Measurements from ENCODE around the gene AK9. TPM values are rescaled to one million over a fixed set of nuclear protein-coding genes. Genes with fewer than 3 reads are reported as not detected.

AK9 gene
- total RNA-seq, 1 experiment from 2014 or later: 2.3 TPM

DNA sequence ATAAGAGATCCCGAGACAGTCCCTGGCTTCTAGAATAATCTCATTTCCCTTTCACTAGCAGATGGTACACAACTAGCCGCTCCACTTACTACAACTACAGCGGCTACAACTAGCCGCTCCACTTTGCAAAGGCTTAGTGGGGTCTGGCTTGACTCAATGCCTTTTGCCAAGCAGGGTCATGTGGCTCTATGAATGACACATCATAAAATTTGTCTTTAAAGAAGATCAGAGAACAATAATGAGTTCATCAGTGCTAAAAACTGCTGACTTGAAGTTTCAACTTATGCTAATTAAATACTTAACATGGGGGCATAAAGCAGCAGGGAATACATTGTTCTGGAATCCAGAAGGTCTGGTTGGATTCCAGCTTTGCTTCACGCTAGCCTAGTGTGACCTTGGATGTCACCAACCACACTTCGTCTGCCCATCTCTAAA, 233.4 kb downstream of the AK9 start:
- no peaks in the 10 kb centered on the region for H3K9me3 ChIP-seq (ENCODE audit: control insufficient read depth, insufficient read depth, low read depth, low read length)
- H3K36me3 ChIP-seq (ENCODE audit: control insufficient read depth, insufficient read depth, low read length): 0 out of 2 replicates have a peak, but pooled peaks cover 2% of the 10 kb centered on the region
- no peak overlapping the region for H3K4me3 ChIP-seq (ENCODE audit: low read depth in 2 of 2, low read length in 2 of 2)
- DNase-seq (ENCODE audit: low read depth, low spot score) (no peak), ATAC-seq (no peak)
- ChIA-PET CTCF (interaction anchor here (0.6 kb wide), 1 partner anchor 582 kb away, joined by 3 read pairs; no protein-coding TSS in a partner anchor), POLR2A (interaction anchor here (1.0 kb wide), 1 partner anchor 25 kb away, joined by 3 read pairs; no protein-coding TSS in a partner anchor)
- TF ChIP-seq TCF7L2 (IDR thresholded peaks at IDR 0.05; ENCODE audit: low read depth, low read length) (no peak), SIN3A (IDR thresholded peaks at IDR 0.05; ENCODE audit: borderline replicate concordance, insufficient read depth, low read depth, low read length) (no peak), POLR2AphosphoS5 (IDR thresholded peaks at IDR 0.05; ENCODE audit: low read depth, low read length) (0 out of 2 replicates have a peak, but pooled peaks have one; percentile 33)
- no TSS peak for BruUV-seq (replicated peaks)
- H3K27ac ChIP-seq (ENCODE audit: low read length): peak overlapping the region; percentile 81
- in situ Hi-C loops (cut with HindIII; ENCODE audit: low pct_unique_long_range_greater_than_20kb, low sequenced_read_pairs): no loop called here
- H3K4me1 ChIP-seq (ENCODE audit: control insufficient read depth, insufficient read depth, low read length): peaks cover 22% of the 10 kb centered on the region
- intact Hi-C loops (cut with micrococcal nuclease; ENCODE audit: unreplicated experiment): no loop called here
- no peaks in the 10 kb centered on the region for H3K27me3 ChIP-seq (ENCODE audit: control insufficient read depth, insufficient read depth, low read length)

DNA sequence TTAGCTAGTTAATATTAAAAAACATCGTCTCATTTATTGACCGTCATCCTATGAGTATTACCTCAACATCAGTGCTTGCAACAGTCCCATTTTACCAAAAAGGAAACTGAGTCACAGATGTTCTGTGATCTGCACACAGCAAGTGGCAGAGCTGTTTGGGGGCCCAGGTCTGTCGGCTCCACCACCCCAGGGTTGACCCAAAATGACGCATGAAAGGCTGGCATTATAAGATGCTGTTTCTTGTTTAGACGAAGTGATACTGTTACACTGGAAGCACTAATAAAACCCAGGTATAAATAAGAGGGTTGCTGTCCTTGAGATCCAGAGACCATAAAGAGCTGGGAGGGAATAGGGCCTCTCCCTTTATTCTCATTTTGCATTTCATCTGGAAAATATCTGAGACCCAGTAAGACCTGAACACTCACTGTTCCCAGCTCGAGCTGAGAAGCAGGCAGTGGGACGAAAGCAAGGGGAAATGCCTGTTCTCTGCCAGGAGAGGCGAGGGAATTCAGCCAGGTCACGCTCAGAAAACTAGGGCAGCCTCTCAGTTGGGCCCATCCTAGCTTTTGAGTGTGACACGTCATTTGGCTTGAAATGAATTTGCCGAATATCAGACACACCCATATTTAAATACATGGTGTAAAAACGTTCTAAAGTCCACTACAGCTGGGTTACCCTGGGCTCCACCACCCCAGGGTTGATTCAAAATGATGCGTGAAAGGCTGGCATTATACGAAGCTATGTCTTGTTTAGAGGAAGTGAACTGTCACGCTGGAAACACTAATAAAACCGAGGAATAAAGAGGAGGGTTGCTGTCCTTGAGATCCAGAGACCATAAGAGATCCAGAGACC, 234.1 kb downstream of the AK9 start:
- intact Hi-C loops (cut with micrococcal nuclease; ENCODE audit: unreplicated experiment) (no loop called here), in situ Hi-C loops (cut with HindIII; ENCODE audit: low pct_unique_long_range_greater_than_20kb, low sequenced_read_pairs) (no loop called here)
- H3K27ac ChIP-seq (ENCODE audit: low read length): peak overlapping the region; percentile 81
- H3K4me3 ChIP-seq (ENCODE audit: low read depth in 2 of 2, low read length in 2 of 2): peak overlapping the region; percentile 74 to 91
- H3K9me3 ChIP-seq (ENCODE audit: control insufficient read depth, insufficient read depth, low read depth, low read length): no peaks in the 10 kb centered on the region
- H3K36me3 ChIP-seq (ENCODE audit: control insufficient read depth, insufficient read depth, low read length): no peaks in the 10 kb centered on the region
- H3K4me1 ChIP-seq (ENCODE audit: control insufficient read depth, insufficient read depth, low read length): peaks cover 22% of the 10 kb centered on the region
- CTCF ChIA-PET: interaction anchor here (0.5 to 0.7 kb wide), 2 partner anchors 73 to 74 kb away, joined by 3 to 4 read pairs; no protein-coding TSS in a partner anchor
- POLR2A ChIA-PET: interaction anchor here (0.6 to 1.8 kb wide), 3 partner anchors 14 to 362 kb away, joined by 3 to 6 read pairs (median 6); partner anchors contain the start of gene SESN1
- peak; percentile 4; the same call in 1 of the 2 replicates for ATAC-seq
- H3K27me3 ChIP-seq (ENCODE audit: control insufficient read depth, insufficient read depth, low read length): no peaks in the 10 kb centered on the region
- no peak for TF ChIP-seq POLR2AphosphoS5 (IDR thresholded peaks at IDR 0.05; ENCODE audit: low read depth, low read length)
- no TSS peak for BruUV-seq (replicated peaks)
- no peak for DNase-seq (ENCODE audit: low read depth, low spot score)

DNA sequence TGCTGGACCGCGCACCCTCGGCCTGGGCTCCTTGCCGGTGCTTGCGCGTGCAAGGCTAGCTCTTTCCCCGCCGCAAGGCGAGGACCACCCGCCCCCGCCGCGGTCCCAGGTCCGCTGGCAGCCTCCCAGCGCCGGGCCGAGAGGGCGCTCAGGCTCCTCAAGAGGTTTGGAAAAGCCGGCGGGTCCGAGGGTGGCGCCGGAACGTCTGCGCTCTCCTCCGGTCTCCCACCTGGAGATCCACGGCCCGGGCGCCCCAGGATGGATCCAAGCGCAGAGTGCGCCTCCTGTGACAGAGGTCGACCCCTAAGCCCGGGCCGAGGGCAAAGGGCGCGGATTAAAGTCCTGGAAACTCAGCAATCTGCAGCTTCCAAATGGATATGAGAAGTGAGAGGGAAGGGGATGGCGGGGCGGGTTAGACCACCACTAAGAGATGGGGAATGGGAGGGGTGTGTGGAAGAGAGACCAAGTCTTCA, 234.9 kb downstream of the AK9 start:
- peak overlapping the region; percentile 81 for H3K27ac ChIP-seq (ENCODE audit: low read length)
- intact Hi-C loops (cut with micrococcal nuclease; ENCODE audit: unreplicated experiment) (no loop called here), in situ Hi-C loops (cut with HindIII; ENCODE audit: low pct_unique_long_range_greater_than_20kb, low sequenced_read_pairs) (no loop called here)
- H3K9me3 ChIP-seq (ENCODE audit: control insufficient read depth, insufficient read depth, low read depth, low read length): no peaks in the 10 kb centered on the region
- POLR2A ChIA-PET: interaction anchor here (0.6 to 1.8 kb wide), 2 partner anchors 13 to 24 kb away, joined by 6 to 11 read pairs; no protein-coding TSS in a partner anchor
- CTCF ChIA-PET: interaction anchor here (0.6 to 0.7 kb wide), 2 partner anchors 73 to 74 kb away, joined by 3 read pairs; no protein-coding TSS in a partner anchor
- peak overlapping the region; percentile 74 to 91 for H3K4me3 ChIP-seq (ENCODE audit: low read depth in 2 of 2, low read length in 2 of 2)
- no TSS peak for BruUV-seq (replicated peaks)
- H3K27me3 ChIP-seq (ENCODE audit: control insufficient read depth, insufficient read depth, low read length): no peaks in the 10 kb centered on the region
- no peaks in the 10 kb centered on the region for H3K36me3 ChIP-seq (ENCODE audit: control insufficient read depth, insufficient read depth, low read length)
- TF ChIP-seq SIN3A (IDR thresholded peaks at IDR 0.05; ENCODE audit: borderline replicate concordance, insufficient read depth, low read depth, low read length) (0 out of 2 replicates have a peak, but pooled peaks have one; percentile 39), POLR2AphosphoS5 (IDR thresholded peaks at IDR 0.05; ENCODE audit: low read depth, low read length) (no peak), TCF7L2 (IDR thresholded peaks at IDR 0.05; ENCODE audit: low read depth, low read length) (no peak)
- peaks cover 22% of the 10 kb centered on the region for H3K4me1 ChIP-seq (ENCODE audit: control insufficient read depth, insufficient read depth, low read length)
- no peak for DNase-seq (ENCODE audit: low read depth, low spot score)
- peak; percentile 49 for ATAC-seq

DNA sequence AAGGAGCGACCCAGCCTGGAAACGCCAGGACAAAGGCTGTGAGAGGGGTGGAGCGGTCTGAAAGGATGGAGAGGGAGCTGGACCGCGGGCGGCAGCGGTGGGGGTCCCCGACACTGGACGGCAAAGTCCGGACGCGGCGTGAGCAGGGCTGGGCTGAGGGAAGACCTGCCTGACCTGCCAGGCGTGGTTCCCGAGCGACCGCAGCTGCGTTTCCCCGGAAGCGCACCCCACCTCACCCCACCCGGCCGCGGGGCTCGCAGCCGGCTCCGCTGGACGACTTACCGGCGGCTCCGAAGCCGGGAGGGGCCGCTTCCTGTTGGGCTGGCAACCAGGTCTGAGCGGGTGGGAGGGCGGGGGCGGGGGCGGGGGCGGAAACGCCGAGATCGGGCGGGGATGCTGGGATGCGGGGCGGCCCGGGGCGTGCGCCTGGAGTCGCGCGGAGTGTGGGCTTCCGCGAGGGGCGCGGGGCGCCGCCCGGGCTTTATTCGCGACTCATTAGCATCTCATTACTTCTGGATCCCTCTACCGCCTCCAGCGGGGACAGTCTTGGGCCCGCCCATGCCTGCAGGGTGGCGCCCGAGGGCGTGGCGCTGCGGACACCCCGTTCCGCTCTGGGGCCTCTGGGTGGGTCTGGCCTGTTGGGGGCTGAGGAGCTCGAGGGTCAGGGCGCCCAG, 235.4 kb downstream of the AK9 start, which contains the start of gene MICAL1:
Gene MICAL1, minus strand, starts transcription at position 336 of the 674 bp plus-strand sequence. CDS start 1,576 bp downstream, outside the sequence.
- POLR2A ChIA-PET: interaction anchor here (0.5 to 1.8 kb wide), 3 partner anchors 12 to 27 kb away, joined by 6 to 13 read pairs (median 11); no protein-coding TSS in a partner anchor
- DNase-seq (ENCODE audit: low read depth, low spot score): no peak

More for the DNA sequence above, 235.4 kb downstream of the AK9 start, which contains the start of gene MICAL1:
- TF ChIP-seq, protein P1, sequence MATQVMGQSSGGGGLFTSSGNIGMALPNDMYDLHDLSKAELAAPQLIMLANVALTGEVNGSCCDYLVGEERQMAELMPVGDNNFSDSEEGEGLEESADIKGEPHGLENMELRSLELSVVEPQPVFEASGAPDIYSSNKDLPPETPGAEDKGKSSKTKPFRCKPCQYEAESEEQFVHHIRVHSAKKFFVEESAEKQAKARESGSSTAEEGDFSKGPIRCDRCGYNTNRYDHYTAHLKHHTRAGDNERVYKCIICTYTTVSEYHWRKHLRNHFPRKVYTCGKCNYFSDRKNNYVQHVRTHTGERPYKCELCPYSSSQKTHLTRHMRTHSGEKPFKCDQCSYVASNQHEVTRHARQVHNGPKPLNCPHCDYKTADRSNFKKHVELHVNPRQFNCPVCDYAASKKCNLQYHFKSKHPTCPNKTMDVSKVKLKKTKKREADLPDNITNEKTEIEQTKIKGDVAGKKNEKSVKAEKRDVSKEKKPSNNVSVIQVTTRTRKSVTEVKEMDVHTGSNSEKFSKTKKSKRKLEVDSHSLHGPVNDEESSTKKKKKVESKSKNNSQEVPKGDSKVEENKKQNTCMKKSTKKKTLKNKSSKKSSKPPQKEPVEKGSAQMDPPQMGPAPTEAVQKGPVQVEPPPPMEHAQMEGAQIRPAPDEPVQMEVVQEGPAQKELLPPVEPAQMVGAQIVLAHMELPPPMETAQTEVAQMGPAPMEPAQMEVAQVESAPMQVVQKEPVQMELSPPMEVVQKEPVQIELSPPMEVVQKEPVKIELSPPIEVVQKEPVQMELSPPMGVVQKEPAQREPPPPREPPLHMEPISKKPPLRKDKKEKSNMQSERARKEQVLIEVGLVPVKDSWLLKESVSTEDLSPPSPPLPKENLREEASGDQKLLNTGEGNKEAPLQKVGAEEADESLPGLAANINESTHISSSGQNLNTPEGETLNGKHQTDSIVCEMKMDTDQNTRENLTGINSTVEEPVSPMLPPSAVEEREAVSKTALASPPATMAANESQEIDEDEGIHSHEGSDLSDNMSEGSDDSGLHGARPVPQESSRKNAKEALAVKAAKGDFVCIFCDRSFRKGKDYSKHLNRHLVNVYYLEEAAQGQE (IDR thresholded peaks at IDR 0.05; ENCODE audit: insufficient read depth in 1 of 2, low read depth in 2 of 2, low read length in 1 of 2): 0 out of 4 replicates have a peak, but pooled peaks of 1 of the 2 experiments have one; percentile 9
- TF ChIP-seq POLR2AphosphoS5 (IDR thresholded peaks at IDR 0.05; ENCODE audit: low read depth, low read length) (peak; percentile 71), TCF7L2 (IDR thresholded peaks at IDR 0.05; ENCODE audit: low read depth, low read length) (0 out of 2 replicates have a peak, but pooled peaks have one; percentile 32), SIN3A (IDR thresholded peaks at IDR 0.05; ENCODE audit: borderline replicate concordance, insufficient read depth, low read depth, low read length) (peak; percentile 75; the same call in 1 of the 2 replicates)
- TF ChIP-seq, protein P2, sequence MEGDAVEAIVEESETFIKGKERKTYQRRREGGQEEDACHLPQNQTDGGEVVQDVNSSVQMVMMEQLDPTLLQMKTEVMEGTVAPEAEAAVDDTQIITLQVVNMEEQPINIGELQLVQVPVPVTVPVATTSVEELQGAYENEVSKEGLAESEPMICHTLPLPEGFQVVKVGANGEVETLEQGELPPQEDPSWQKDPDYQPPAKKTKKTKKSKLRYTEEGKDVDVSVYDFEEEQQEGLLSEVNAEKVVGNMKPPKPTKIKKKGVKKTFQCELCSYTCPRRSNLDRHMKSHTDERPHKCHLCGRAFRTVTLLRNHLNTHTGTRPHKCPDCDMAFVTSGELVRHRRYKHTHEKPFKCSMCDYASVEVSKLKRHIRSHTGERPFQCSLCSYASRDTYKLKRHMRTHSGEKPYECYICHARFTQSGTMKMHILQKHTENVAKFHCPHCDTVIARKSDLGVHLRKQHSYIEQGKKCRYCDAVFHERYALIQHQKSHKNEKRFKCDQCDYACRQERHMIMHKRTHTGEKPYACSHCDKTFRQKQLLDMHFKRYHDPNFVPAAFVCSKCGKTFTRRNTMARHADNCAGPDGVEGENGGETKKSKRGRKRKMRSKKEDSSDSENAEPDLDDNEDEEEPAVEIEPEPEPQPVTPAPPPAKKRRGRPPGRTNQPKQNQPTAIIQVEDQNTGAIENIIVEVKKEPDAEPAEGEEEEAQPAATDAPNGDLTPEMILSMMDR (IDR thresholded peaks at IDR 0.05): no peak
- Histone ChIP-seq H3K27ac (ENCODE audit: low read length) (peak within 1 kb of the TSS; percentile 90), H3K9me3 (ENCODE audit: control insufficient read depth, insufficient read depth, low read depth, low read length) (no peaks in the 10 kb centered on the region), H3K36me3 (ENCODE audit: control insufficient read depth, insufficient read depth, low read length) (no peaks in the 10 kb centered on the region), H3K4me3 (ENCODE audit: low read depth in 2 of 2, low read length in 2 of 2) (peak within 1 kb of the TSS; percentile 74 to 91), H3K27me3 (ENCODE audit: control insufficient read depth, insufficient read depth, low read length) (no peaks in the 10 kb centered on the region), H3K4me1 (ENCODE audit: control insufficient read depth, insufficient read depth, low read length) (peaks cover 22% of the 10 kb centered on the region)
- in situ Hi-C loops (cut with HindIII; ENCODE audit: low pct_unique_long_range_greater_than_20kb, low sequenced_read_pairs) (no loop called here), intact Hi-C loops (cut with micrococcal nuclease; ENCODE audit: unreplicated experiment) (no loop called here)
- ATAC-seq: peak; percentile 87
- no TSS peak for BruUV-seq (replicated peaks)
- CTCF ChIA-PET: interaction anchor here (0.6 kb wide), 1 partner anchor 74 kb away, joined by 3 read pairs; no protein-coding TSS in a partner anchor
